Subcutaneous preadipocyte (primary cell): ENCODE data around the gene ICAM2. TPM values are rescaled to one million over a fixed set of nuclear protein-coding genes. Genes with fewer than 3 reads are reported as not detected.

ENCODE experiments used
- total RNA-seq: library from RNA; depleted of rRNA; stranded (reverse); fragments of >200 nt; gene quantifications from 2 replicates; pipeline ENCODE4 v1.2.3, GENCODE V29; 2012

Gene ICAM2
- 15.1 and 33.0 TPM in 2 replicates for total RNA-seq

DNA sequence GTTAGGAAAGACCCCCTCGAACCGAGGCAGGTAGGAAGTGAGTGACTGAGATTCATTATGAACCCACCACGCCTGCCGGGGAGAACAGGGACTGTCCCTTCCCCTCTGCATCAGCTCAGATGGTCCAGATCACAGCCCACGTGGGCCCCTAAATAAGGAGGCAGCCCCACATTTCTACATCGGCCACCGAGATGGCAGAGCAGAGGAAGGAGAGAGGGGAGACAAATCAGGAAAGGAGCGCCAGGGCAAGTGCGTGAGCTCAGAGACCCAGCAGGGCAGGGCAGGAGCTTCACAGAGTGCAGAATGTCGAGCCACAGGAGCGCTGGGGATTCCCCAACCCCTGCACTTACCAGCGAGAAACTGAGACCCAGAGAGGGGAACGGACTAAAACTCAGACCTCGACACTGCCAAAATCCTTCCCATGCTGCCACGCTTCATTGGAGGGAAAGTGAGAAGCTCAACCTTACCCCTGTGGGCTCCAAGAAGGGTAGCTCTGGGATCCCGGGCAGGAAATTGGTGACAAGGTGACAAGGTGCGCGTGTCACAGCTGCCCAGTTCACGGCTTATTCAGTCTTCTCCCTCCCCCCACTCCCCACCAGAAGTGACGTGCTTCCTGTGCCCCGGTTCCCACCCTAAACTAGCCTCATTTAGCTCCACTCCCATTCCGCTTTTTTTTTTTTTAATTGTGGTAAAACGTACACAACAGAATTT lies at the start of gene ICAM2:
ICAM2 (minus strand) TSS at position 578 of the 711 bp plus-strand sequence. CDS start 13,942 bp downstream, outside the sequence.

DNA sequence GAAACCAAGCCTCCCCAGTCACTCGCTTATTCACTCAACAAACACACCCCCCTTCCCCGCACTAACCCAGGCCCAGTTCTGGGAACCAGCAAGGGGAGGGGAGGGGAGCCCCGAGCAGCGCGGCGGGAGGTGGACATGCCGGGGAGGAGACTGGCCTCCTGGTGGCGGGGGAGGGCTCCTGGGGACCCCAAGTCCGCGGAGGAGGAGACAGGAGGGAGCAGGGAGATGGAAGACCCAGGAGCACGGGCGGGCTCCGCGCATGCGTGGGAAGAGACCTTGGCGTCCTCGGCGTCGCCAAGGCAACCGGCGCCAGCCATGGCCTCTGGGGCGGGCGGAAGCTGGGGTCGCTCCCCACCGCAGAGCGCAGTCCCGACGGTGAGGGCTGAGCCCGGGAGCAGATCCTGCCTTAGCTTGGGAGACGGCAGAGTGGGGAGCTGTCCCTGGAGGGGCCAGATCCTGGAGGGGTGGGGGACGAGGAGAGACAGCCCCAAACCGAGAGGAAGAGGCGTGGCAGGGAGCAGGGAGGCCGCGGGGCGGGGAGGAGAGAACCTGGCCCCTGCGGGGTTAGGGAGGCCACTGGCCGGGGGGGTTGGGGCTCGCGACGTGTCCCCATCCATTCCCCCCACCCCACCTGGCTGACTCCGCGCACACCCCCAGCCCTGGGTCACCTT lies 22.2 kb downstream of the ICAM2 start, which contains the start of gene PRR29:
PRR29 (plus strand) TSS at position 302 of the 671 bp plus-strand sequence; CDS start at position 316, 14 bp downstream.

DNA sequence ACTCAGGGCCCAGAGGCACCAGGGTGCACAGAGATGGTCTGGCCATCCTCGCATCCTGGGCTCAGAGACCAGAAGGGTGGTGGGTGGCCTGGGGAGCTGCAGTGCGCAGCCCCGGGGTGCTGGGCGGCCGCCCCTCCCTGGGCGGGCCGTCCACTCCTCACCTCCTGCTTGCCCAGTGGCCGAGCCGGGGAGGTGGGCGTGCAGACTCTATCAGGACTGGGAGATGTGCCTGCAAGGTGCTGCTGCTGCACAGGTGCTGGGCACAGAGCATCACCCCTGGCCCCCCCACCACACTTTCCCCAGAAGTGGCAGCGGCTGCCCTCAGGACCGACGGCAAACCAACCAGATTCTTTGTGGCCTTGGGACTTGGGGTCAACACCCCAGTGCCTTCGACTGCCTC lies 47.6 kb downstream of the ICAM2 start, which contains the start of gene SCN4A:
SCN4A (minus strand) TSS at position 123 of the 400 bp plus-strand sequence; CDS start at position 46, 77 bp downstream.

Other genes with a start within 250 kb of the ICAM2 start
- gene CCDC47, start 247.0 kb downstream of the ICAM2 start, total RNA-seq: 62.5 and 66.7 TPM in 2 replicates
- 55.9 and 65.3 TPM in 2 replicates for gene DDX42, start 246.5 kb downstream of the ICAM2 start, total RNA-seq
- 48.9 and 56.6 TPM in 2 replicates for gene PSMC5, start 193.2 kb downstream of the ICAM2 start, total RNA-seq
- gene FTSJ3, start 193.0 kb downstream of the ICAM2 start, total RNA-seq: 56.6 and 64.7 TPM in 2 replicates
- 142 and 174 TPM in 2 replicates for gene SMARCD2, start 177.9 kb downstream of the ICAM2 start, total RNA-seq
- not detected in 2 replicates for gene CSH2, start 147.0 kb downstream of the ICAM2 start, total RNA-seq
- gene GH2, start 138.7 kb downstream of the ICAM2 start, total RNA-seq: not detected in 2 replicates
- gene CSH1, start 124.1 kb downstream of the ICAM2 start, total RNA-seq: not detected in 2 replicates
- not detected in 2 replicates for gene CSHL1, start 109.4 kb downstream of the ICAM2 start, total RNA-seq
- gene GH1, start 101.8 kb downstream of the ICAM2 start, total RNA-seq: not detected in 2 replicates
- 0.39 TPM in 1 of 2 replicates, not detected in the other for gene CD79B, start 88.3 kb downstream of the ICAM2 start, total RNA-seq
- gene SCN4A, start 47.7 kb downstream of the ICAM2 start, total RNA-seq: under 0.01 TPM in 1 of 2 replicates, not detected in the other
- gene PRR29, start 22.3 kb downstream of the ICAM2 start, total RNA-seq: 0.73 and 2.0 TPM in 2 replicates
- 4.8 and 6.5 TPM in 2 replicates for gene ERN1, start 109.5 kb upstream of the ICAM2 start, total RNA-seq
- gene TEX2, start 242.6 kb upstream of the ICAM2 start, total RNA-seq: 14.3 and 20.9 TPM in 2 replicates